Suprapubic skin (tissue), 4 donors: Measurements from ENCODE around the gene HACE1. TPM values are rescaled to one million over a fixed set of nuclear protein-coding genes. Genes with fewer than 3 reads are reported as not detected.

ENCODE experiments used
- DNase-seq, 2 donors: peaks; one replicate each; pipeline ENCODE4 v3.0.0-alpha.2; 2019; ENCODE audit warnings: low spot score in 2 of 2
- H3K27ac ChIP-seq: fragments of 200-600 bp; sonication (generic); one replicate; pipeline ENCODE4 v1.5.1; 2019
- H3K27me3 ChIP-seq: fragments of 200-600 bp; sonication (generic); one replicate; pipeline ENCODE4 v1.5.1; 2019
- H3K36me3 ChIP-seq: fragments of 200-600 bp; sonication (generic); one replicate; pipeline ENCODE4 v1.5.1; 2019
- H3K4me1 ChIP-seq: fragments of 200-600 bp; sonication (generic); one replicate; pipeline ENCODE4 v1.5.1; 2019
- H3K4me3 ChIP-seq: fragments of 200-600 bp; sonication (generic); one replicate; pipeline ENCODE4 v1.5.1; 2019; ENCODE audit warnings: mild to moderate bottlenecking
- H3K9me3 ChIP-seq: fragments of 200-600 bp; sonication (generic); one replicate; pipeline ENCODE4 v1.5.1; 2019
- EP300 ChIP-seq: sonication (generic); formaldehyde crosslinking; IDR thresholded peaks from one replicate; pipeline ENCODE4 v1.6.1; 2017; ENCODE audit warnings: antibody characterized with exemption
- POLR2A ChIP-seq, 2 donors: fragments of 450-650 bp; IDR thresholded peaks; one replicate each; pipeline ENCODE4 v1.6.1; 2017; ENCODE audit warnings: antibody characterized with exemption in 2 of 2, mild to moderate bottlenecking in 2 of 2, moderate library complexity in 2 of 2
- POLR2AphosphoS5 ChIP-seq, 3 donors: sonication (generic); formaldehyde crosslinking; IDR thresholded peaks; one replicate each; pipeline ENCODE4 v1.6.1; 2017; ENCODE audit warnings: antibody characterized with exemption in 3 of 3
- whole genome bisulfite sequencing: methylation state at CpG from one replicate; pipeline ENCODE4 v1.1.5; 2018; 5-methylcytosine and 5-hydroxymethylcytosine counted together
- total RNA-seq, 4 donors: library from RNA; depleted of rRNA; stranded (reverse); fragments of >200 nt; gene quantifications; one replicate each; pipeline ENCODE4 v1.1.0, GENCODE V29; 2016
- TF ChIP-seq, protein P1 (sequence below), 2 donors: fragments of 200-600 bp in 1 of 2; fragments of 450-650 bp in 1 of 2; sonication (generic) in 1 of 2; IDR thresholded peaks; one replicate each; pipeline ENCODE4 v1.5.1; 2016 to 2019; ENCODE audit warnings: antibody characterized with exemption in 2 of 2, mild to moderate bottlenecking in 1 of 2, moderate library complexity in 1 of 2

HACE1 gene
- total RNA-seq, 4 donors from 2014 or later, result 8.8 to 26.0 (median 13.2) TPM

DNA sequence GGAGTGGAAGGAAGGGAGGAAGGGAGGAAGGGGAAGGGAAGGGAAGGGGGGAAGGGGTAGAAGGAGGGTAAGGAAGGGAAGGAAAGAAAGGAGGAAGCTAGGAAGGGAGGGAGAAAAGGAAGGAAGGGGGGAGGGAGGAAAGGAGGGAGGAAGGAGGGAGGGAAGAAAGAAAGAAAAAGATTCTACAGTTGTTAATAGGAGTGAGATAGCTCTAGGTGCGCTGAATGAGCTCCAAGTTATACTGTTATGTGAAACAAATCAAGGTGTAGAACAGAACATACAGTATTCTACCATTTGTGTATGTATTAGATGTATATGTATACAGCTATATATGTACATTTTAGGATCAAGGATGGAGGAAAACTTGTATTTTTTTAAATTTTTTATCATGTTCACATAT, 167.7 kb downstream of the HACE1 start:
- H3K27me3 ChIP-seq, result no peaks in the 10 kb centered on the region
- TF ChIP-seq POLR2AphosphoS5 (IDR thresholded peaks at IDR 0.05) (no peak), EP300 (no peak), POLR2A (IDR thresholded peaks at IDR 0.05) (no peak)
- TF ChIP-seq, protein P1, sequence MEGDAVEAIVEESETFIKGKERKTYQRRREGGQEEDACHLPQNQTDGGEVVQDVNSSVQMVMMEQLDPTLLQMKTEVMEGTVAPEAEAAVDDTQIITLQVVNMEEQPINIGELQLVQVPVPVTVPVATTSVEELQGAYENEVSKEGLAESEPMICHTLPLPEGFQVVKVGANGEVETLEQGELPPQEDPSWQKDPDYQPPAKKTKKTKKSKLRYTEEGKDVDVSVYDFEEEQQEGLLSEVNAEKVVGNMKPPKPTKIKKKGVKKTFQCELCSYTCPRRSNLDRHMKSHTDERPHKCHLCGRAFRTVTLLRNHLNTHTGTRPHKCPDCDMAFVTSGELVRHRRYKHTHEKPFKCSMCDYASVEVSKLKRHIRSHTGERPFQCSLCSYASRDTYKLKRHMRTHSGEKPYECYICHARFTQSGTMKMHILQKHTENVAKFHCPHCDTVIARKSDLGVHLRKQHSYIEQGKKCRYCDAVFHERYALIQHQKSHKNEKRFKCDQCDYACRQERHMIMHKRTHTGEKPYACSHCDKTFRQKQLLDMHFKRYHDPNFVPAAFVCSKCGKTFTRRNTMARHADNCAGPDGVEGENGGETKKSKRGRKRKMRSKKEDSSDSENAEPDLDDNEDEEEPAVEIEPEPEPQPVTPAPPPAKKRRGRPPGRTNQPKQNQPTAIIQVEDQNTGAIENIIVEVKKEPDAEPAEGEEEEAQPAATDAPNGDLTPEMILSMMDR (IDR thresholded peaks at IDR 0.05), result no peak
- no peaks in the 10 kb centered on the region for H3K4me1 ChIP-seq
- WGBS, result 94% methylated on average over 1 of the region's 1 CpG
- no peak overlapping the region for H3K27ac ChIP-seq
- H3K36me3 ChIP-seq, result no peaks in the 10 kb centered on the region
- no peak for DNase-seq
- no peaks in the 10 kb centered on the region for H3K9me3 ChIP-seq
- no peak overlapping the region for H3K4me3 ChIP-seq

DNA sequence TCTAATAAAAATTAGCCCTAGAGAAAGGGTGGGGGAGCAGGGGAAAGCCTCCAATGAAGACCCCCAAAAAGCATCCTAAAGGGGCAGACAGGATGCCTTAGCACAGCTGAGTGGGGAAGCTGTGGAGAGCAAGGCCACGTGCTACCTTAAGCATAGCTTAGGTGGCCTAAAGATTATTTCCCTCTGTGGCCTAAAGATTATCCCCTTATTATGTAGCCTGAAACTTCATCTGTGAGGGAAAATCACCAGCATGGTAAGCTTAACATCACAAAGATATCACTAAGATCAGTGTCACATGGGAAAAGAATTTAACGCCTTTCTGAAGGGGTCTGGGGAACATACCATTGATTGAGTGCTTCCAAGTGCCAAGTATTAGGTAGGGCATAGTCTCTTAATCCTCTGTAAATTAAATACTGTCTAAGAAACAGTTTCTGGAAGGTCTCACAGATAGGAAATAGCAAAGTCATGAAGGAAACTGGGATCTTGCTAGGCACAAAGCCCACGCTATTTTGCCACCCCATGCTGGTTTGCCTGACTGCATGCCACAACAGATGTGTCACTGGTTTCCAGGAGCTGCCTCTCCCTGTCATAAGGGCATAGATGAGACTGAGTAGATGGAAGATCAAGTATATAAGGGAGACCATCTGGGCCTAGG, 170.0 kb downstream of the HACE1 start:
- Histone ChIP-seq H3K4me3 (no peak overlapping the region), H3K27me3 (no peaks in the 10 kb centered on the region), H3K36me3 (no peaks in the 10 kb centered on the region), H3K27ac (no peak overlapping the region), H3K4me1 (no peaks in the 10 kb centered on the region), H3K9me3 (no peaks in the 10 kb centered on the region)
- DNase-seq, result no peak
- WGBS, result 86% methylated on average over 3 of the region's 3 CpGs
- TF ChIP-seq, protein P1 (IDR thresholded peaks at IDR 0.05), result no peak
- TF ChIP-seq EP300 (no peak), POLR2A (IDR thresholded peaks at IDR 0.05) (no peak), POLR2AphosphoS5 (IDR thresholded peaks at IDR 0.05) (no peak)

DNA sequence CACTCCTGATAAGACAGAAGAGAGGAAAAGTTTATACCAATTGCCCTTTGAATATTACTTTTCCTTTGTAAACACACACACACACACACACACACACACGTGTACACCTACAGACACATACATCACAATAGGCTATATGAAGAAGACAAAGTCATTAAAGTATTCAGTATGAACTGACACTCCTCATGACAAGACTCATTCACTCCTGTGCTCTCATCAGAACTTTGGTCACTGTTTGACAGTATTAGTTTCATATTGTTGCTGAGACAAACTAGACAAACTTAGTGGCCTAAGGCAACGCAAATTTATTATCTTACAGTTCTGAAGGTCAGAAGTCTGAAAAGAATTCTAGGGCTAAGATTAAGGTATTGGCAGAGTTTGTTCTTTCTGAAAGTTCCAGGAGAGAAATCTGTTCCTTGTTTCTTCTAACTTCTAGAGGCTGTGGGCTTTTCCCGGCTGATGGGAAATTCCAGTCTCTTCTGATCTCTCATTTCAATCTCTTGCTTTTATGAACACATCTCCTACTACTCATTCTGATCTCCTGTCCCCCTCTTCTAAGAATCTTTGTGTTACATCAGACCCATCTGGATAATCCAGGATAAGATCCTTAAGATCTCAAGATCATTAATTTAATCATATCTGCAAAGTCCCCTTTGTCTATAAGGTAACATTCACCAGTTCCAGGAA, 171.3 kb downstream of the HACE1 start:
- no peak overlapping the region for H3K4me3 ChIP-seq
- H3K36me3 ChIP-seq, result no peaks in the 10 kb centered on the region
- no peaks in the 10 kb centered on the region for H3K4me1 ChIP-seq
- TF ChIP-seq, protein P1 (IDR thresholded peaks at IDR 0.05), result no peak
- TF ChIP-seq EP300 (no peak), POLR2A (IDR thresholded peaks at IDR 0.05) (no peak), POLR2AphosphoS5 (IDR thresholded peaks at IDR 0.05) (no peak)
- 75% methylated on average over 3 of the region's 3 CpGs for WGBS
- H3K27me3 ChIP-seq, result no peaks in the 10 kb centered on the region
- H3K27ac ChIP-seq, result no peak overlapping the region
- no peak for DNase-seq
- no peaks in the 10 kb centered on the region for H3K9me3 ChIP-seq

DNA sequence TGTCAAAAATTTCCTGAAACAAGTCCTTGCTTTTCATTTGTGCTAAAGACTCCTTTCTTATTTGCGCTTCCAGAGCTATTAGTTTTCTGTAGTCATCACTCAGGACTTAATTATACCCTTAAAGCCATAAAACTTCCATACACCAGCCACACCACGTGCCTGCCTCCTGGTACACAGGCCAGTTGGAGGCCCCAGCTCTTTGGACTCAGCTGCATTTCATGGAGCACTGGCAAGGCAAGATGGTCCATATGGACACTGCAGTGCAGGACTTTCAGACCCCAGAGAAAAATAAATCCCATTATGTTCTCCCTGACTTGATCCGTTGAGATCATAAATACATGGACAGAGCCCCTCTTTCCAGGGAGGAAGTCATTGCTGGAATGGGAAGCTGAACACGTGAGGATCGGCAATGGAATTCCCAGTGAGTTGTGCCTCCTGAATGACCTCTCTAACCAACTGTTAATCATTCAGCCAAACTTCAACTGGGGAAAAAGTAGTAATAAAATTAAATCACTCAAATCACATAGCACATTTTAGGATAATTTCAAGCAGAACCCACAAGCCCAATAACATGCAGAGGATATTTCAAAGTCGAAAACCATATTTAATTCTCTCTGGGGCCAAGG, 173.1 kb downstream of the HACE1 start:
- H3K36me3 ChIP-seq, result no peaks in the 10 kb centered on the region
- no peaks in the 10 kb centered on the region for H3K4me1 ChIP-seq
- H3K27me3 ChIP-seq, result no peaks in the 10 kb centered on the region
- TF ChIP-seq, protein P1 (IDR thresholded peaks at IDR 0.05), result no peak
- TF ChIP-seq POLR2A (IDR thresholded peaks at IDR 0.05), result no peak
- no peak for TF ChIP-seq EP300
- TF ChIP-seq POLR2AphosphoS5 (IDR thresholded peaks at IDR 0.05), result no peak
- no peak overlapping the region for H3K4me3 ChIP-seq
- WGBS, result 83% methylated on average over 6 of the region's 6 CpGs
- DNase-seq, result no peak
- H3K27ac ChIP-seq, result no peak overlapping the region
- no peaks in the 10 kb centered on the region for H3K9me3 ChIP-seq

DNA sequence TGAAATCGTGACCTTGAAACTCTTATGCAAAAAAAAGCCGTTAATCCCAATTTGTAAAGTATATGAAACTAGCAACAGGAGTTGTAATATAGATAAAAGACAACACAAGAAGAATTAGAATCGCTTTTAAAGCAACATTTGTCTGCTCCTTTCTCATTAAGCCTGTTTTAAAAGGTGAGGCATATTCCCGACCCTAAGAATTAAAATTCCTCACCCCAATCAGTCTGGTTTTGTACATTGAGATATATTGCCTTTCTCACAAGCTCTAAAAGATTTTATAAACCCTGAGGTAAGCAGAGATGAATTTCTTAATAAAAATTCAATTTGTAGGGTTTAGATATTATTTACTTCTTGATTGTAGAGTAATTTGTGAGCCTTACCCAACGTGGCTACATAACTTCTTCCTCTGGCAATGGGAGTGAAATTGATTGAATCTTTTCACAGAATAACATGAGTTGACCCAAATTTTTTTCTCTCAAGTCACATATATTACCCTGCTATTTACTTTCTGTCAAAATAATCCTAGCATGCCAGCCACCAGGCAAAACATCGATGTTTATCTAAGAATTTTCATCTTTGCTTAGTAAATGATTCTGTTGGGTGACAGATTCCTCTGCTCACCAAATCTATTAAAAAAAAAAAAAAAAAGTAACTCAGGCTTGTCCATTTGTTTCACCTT, 173.7 kb downstream of the HACE1 start:
- 84% methylated on average over 6 of the region's 6 CpGs for WGBS
- Histone ChIP-seq H3K36me3 (no peaks in the 10 kb centered on the region), H3K4me1 (no peaks in the 10 kb centered on the region), H3K27ac (no peak overlapping the region), H3K9me3 (no peaks in the 10 kb centered on the region), H3K27me3 (no peaks in the 10 kb centered on the region), H3K4me3 (no peak overlapping the region)
- no peak for DNase-seq
- TF ChIP-seq POLR2A (IDR thresholded peaks at IDR 0.05) (no peak), POLR2AphosphoS5 (IDR thresholded peaks at IDR 0.05) (no peak), EP300 (no peak)
- TF ChIP-seq, protein P1 (IDR thresholded peaks at IDR 0.05), result no peak
